Thymus (tissue), 11 donors: ENCODE measurements around the gene CHDH. TPM values are rescaled to one million over a fixed set of nuclear protein-coding genes. Genes with fewer than 3 reads are reported as not detected.

Experiments
- DNase-seq, 9 donors: peaks; one replicate each; pipeline ENCODE4 v3.0.0-alpha.2; 2013; ENCODE audit warnings: low spot score in 9 of 9, low read depth in 6 of 9, missing footprints in 1 of 9
- H3K27ac ChIP-seq, 2 donors: one replicate each; pipeline ENCODE4 v1.5.1; 2013; ENCODE audit warnings: control low read depth in 1 of 2, low read depth in 1 of 2, low read length in 1 of 2, mild to moderate bottlenecking in 1 of 2, moderate library complexity in 1 of 2
- H3K27me3 ChIP-seq, 2 donors: one replicate each; pipeline ENCODE4 v1.5.1; 2013; ENCODE audit warnings: low read length in 1 of 2; ENCODE audit not compliant: control insufficient read depth in 2 of 2, insufficient read depth in 1 of 2
- H3K36me3 ChIP-seq, 2 donors: one replicate each; pipeline ENCODE4 v1.5.1; 2013; ENCODE audit warnings: low read length in 1 of 2, mild to moderate bottlenecking in 1 of 2, moderate library complexity in 1 of 2; ENCODE audit not compliant: control insufficient read depth in 2 of 2, insufficient read depth in 2 of 2
- H3K4me1 ChIP-seq, 2 donors: one replicate each; pipeline ENCODE4 v1.5.1; 2013; ENCODE audit warnings: low read length in 2 of 2; ENCODE audit not compliant: control insufficient read depth in 2 of 2, insufficient read depth in 2 of 2
- H3K4me3 ChIP-seq, 2 donors: one replicate each; pipeline ENCODE4 v1.5.1; 2013; ENCODE audit warnings: low read length in 2 of 2, control low read depth in 1 of 2, mild to moderate bottlenecking in 1 of 2
- H3K9me3 ChIP-seq, 2 donors: one replicate each; pipeline ENCODE4 v1.5.1; 2013; ENCODE audit warnings: low read length in 1 of 2, mild to moderate bottlenecking in 1 of 2; ENCODE audit not compliant: control insufficient read depth in 2 of 2, insufficient read depth in 1 of 2
- WGBS: extraction: QIAGEN DNeasy Blood & Tissue Kit; methylation state at CpG from one replicate; pipeline ENCODE4 v1.1.7; 2013; 5-methylcytosine and 5-hydroxymethylcytosine counted together
- polyA plus RNA-seq: library from polyadenylated mRNA; stranded (reverse); fragments of 200-250 nt; gene quantifications from one replicate; pipeline ENCODE4 v1.2.3, GENCODE V29; 2013
- total RNA-seq: library from RNA; stranded (reverse); fragments of 120-200 nt; gene quantifications from one replicate; pipeline ENCODE4 v1.2.4, GENCODE V29; 2013
- donor health status: healthy.

CHDH gene
- total and polyA plus RNA-seq, 2 donors, result 0.38 to 0.57 TPM

DNA sequence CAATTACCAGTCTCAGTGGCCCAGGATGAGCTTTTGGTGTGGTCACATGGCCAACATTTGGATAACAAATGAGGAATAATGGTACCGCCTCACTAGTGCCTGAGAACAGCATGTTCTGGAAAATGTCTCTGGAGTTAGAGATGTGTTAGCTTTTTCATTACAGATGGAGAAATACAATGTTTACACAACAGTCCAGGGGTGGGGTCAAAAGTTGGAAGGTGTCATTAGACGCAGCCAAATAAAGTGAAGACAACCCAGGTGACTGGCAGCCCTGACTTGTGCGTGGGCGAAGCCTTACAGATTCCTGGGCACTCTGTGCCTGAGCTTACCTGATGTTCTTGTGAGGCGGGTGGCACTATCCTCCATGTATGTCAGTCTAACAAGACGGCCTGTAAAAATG lies 13.0 kb upstream of the CHDH start:
- 99% methylated on average over 6 of the region's 6 CpGs for WGBS
- Histone ChIP-seq H3K36me3 (peaks cover 22 to 27% of the 10 kb centered on the region in 2 donors), H3K9me3 (no peaks in the 10 kb centered on the region), H3K4me3 (no peak overlapping the region), H3K4me1 (no peaks in the 10 kb centered on the region), H3K27me3 (no peaks in the 10 kb centered on the region), H3K27ac (no peak overlapping the region)
- DNase-seq, result no peak

DNA sequence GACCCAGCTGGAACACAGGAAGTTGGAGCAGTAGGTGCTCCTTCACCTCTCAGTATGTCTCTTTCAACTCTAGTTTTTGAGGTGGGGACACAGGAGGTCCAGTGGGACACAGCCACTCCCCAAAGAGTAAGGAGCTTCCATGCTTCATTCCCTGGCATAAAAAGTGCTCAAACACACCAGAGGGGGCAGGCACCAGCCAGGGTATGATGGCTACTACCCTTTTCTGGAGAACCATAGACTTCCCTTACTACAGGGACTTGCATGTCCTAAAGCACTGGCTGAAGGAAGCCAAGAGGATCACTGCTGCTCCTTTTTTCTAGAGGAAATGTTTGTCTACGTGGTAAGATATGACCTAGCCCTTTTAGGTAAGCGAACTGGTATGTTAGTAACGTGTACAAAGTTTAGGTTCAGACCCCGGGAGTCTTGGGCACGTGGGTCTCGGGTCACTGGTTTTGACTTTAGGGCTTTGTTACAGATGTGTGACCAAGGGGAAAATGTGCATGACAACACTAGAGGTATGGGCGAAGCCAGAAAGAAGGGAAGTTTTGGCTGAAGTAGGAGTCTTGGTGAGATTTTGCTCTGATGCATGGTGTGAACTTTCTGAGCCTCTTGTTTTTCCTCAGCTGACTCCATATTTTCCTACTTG lies 12.0 kb upstream of the CHDH start:
- peaks cover 16 to 19% of the 10 kb centered on the region in 2 donors for H3K36me3 ChIP-seq
- H3K27ac ChIP-seq, result no peak overlapping the region
- no peak overlapping the region for H3K4me3 ChIP-seq
- no peak for DNase-seq
- no peaks in the 10 kb centered on the region for H3K4me1 ChIP-seq
- no peaks in the 10 kb centered on the region for H3K9me3 ChIP-seq
- WGBS, result 89% methylated on average over 7 of the region's 7 CpGs
- no peaks in the 10 kb centered on the region for H3K27me3 ChIP-seq

DNA sequence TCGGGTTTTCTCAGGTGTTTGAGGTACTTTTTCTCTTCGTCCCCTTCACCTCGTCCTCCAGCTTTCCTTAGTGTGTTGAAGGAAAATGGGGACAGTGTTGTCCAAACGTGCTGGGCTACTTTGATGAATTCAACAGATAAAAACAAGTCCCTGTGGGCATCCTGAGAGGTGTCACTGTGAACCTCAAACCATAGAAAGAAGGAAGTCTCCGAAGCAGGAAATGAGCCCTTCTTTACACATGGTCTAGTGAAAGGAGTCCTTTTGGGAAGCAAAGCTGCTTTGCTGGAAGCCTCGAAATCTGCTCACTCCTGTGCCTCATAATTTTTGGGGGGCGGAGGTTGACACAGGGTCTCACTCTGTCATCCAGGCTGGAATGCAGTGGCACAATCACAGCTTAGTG lies 10.7 kb upstream of the CHDH start:
- H3K4me3 ChIP-seq, result no peak overlapping the region
- no peaks in the 10 kb centered on the region for H3K4me1 ChIP-seq
- H3K36me3 ChIP-seq, result peaks cover 9 to 10% of the 10 kb centered on the region in 2 donors
- H3K27me3 ChIP-seq, result no peaks in the 10 kb centered on the region
- H3K9me3 ChIP-seq, result no peaks in the 10 kb centered on the region
- no peak for DNase-seq
- 51% methylated on average over 7 of the region's 7 CpGs for WGBS
- H3K27ac ChIP-seq, result no peak overlapping the region

DNA sequence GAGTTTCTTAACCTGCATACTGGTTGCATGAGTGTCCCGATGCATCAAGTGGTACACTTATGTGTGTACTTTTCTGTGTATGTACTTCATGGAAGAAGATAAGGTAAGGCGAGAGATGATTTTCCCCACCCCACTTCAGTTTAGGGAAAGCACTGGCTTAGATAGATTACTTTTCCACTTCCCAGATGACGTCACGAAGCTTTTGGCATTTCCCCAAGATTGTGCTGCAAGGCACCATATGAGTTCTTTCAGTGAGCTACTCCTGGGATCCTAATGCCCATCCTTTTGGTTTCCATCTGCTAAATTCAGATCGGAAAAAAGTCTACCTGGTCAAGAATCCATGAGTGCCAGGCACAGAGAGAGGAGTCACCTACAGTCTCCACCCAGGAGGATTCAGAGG lies 4.7 kb upstream of the CHDH start:
- H3K36me3 ChIP-seq, result no peaks in the 10 kb centered on the region
- H3K27ac ChIP-seq, result no peak overlapping the region
- H3K4me3 ChIP-seq, result no peak overlapping the region
- DNase-seq, result no peak
- no peaks in the 10 kb centered on the region for H3K9me3 ChIP-seq
- WGBS, result 91% methylated on average over 5 of the region's 5 CpGs
- H3K4me1 ChIP-seq, result no peaks in the 10 kb centered on the region
- peaks cover 19 to 33% of the 10 kb centered on the region in 2 donors for H3K27me3 ChIP-seq

DNA sequence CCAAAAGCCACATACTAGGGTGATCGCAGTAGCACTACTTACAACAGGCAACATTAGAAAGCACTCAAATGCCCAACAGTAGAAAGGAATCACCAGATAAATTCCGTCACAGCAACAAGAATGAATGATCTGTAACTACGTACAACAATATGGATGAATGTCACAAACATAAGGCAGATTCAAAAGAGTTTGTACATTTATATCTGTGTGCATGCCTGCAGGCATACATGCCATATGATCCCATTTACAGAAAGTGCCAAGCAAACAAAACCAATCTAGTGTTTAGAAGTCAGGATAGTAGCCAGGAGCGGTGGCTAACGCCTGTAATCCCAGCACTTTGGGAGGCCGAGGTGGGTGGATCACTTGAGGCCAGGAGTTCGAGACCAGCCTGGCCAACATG lies 3.7 kb upstream of the CHDH start:
- H3K36me3 ChIP-seq, result no peaks in the 10 kb centered on the region
- 98% methylated on average over 7 of the region's 7 CpGs for WGBS
- peaks cover 29 to 43% of the 10 kb centered on the region in 2 donors for H3K27me3 ChIP-seq
- peaks cover 2 to 4% of the 10 kb centered on the region in 2 donors for H3K4me1 ChIP-seq
- no peak overlapping the region for H3K27ac ChIP-seq
- no peak for DNase-seq
- no peaks in the 10 kb centered on the region for H3K9me3 ChIP-seq
- no peak overlapping the region for H3K4me3 ChIP-seq

DNA sequence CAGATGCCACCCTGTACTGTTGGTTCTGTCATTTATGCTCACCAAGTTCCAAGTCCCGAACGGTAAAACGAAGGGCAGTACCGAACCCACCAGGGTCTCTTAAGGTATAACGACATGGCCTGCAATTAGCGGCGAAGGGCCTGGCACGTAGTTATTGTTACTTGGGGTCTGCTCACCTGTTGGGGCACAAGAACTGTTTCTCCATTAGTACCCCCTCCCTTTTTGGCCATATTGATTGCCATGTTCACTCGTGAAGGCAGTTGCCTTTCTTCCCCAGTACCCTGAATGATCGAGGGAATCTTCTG lies 584 bp upstream of the CHDH start:
- H3K4me1 ChIP-seq, result peaks cover 2 to 4% of the 10 kb centered on the region in 2 donors
- no peaks in the 10 kb centered on the region for H3K9me3 ChIP-seq
- no peak for DNase-seq
- H3K36me3 ChIP-seq, result no peaks in the 10 kb centered on the region
- H3K27me3 ChIP-seq, result peaks cover 37 to 67% of the 10 kb centered on the region in 2 donors
- no peak overlapping the region for H3K4me3 ChIP-seq
- no peak overlapping the region for H3K27ac ChIP-seq
- WGBS, result 73% methylated on average over 10 of the region's 10 CpGs

DNA sequence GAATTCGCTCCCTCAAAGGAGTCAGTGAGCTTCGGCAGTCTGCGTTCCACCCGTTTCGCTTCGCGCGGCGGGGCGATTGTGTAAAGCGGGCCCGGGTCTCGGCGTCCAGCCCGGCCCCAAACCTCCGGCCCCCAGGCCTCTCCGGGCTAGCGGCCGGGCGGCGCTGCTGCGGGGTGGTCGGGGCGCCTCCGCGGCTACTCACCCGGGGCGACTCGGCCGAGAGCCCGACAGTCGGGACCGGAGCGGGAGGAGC lies 412 bp downstream of the CHDH start:
- Histone ChIP-seq H3K27ac (no peak overlapping the region), H3K9me3 (no peaks in the 10 kb centered on the region), H3K27me3 (peaks cover 37 to 70% of the 10 kb centered on the region in 2 donors), H3K4me3 (peak overlapping the region in 1 of 2 donors; percentile 46), H3K4me1 (peaks cover 2 to 4% of the 10 kb centered on the region in 2 donors), H3K36me3 (no peaks in the 10 kb centered on the region)
- under 1% methylated on average over 34 of the region's 34 CpGs for WGBS
- no peak for DNase-seq

DNA sequence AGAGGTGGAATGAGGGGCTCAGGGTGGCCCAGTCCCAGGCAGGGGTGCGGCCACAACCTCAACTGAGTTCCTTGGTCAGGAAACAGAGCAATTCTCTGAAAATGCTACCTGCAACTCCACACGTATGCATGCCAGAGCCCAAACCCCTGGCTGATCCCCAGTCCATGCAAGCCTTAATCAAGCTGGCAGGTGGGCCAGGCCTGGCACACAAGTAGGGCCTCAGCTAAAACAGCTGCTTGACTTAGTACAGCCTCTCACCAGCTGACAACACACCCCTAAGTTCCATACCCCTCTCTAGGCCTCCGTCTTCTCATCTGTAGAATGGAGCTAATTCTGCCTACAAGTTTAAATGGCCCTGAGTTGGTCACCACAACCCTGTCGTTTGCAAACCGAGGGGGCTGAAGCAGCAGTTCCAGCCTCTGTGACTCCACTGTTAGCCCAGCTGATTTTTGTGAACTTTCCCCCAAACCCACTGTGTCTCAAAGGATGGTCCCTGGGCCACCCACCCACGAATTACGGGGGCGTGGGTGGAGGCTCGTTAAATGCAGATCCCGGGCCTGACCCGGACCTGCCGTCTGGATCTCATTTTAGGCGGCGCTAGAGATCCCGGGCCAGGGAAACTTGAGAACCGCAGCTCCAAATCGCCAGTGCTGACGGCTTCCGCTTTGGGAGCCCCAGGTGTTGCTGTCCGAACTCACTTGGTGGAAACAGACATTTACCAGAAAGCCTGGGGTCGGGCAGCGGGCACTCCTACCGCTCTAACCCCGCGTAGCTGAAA lies 927 bp downstream of the CHDH start:
- H3K4me3 ChIP-seq, result peak overlapping the region in 1 of 2 donors; percentile 46
- peak in 1 of 9 donors; percentile 25 for DNase-seq
- WGBS, result 19% methylated on average over 25 of the region's 25 CpGs
- H3K9me3 ChIP-seq, result no peaks in the 10 kb centered on the region
- no peak overlapping the region for H3K27ac ChIP-seq
- no peaks in the 10 kb centered on the region for H3K36me3 ChIP-seq
- peaks cover 37 to 70% of the 10 kb centered on the region in 2 donors for H3K27me3 ChIP-seq
- peaks cover 2 to 4% of the 10 kb centered on the region in 2 donors for H3K4me1 ChIP-seq

DNA sequence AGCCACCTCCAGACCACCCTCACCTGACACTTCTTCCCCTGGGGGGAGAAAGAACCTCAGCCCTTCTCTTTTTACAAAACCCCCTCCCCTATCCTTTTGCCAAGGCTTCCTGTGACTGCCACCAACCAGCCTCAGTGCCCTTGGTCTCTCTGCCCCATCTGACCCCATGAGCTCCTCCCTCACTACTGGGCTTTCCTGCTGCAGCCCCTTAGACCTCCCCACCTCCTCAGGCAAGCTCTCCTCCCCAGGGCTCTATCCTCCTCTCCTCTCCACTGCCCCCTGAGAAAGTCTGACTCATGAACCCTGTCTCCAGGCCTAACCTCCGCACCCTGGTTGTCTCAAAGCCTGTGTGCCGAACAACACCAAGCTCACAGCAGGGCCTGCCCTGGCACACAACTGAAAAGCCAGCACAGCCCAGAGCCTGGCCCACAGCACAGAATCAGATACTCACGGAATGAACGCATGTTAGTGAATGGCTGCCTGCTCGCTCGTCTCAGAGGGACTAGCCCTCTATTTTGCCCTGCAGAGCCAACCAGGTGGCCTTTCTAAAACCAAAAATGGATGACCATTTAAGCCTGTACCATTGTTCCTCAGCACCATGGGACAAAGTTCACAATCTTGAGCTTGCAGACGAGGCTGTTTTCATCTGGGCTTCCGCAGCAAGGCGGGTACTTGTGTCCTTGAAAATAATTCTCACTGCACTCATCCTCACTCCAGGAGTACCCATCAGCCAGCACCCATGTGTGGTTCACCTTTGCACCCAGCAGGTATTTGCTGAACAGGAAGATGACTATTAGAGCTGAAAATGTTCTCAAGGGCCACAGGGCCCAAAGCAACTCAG lies 1.7 kb downstream of the CHDH start:
- no peak overlapping the region for H3K4me3 ChIP-seq
- 98% methylated on average over 9 of the region's 9 CpGs for WGBS
- H3K27ac ChIP-seq, result no peak overlapping the region

More for the DNA sequence above, 1.7 kb downstream of the CHDH start:
- H3K4me1 ChIP-seq, result peaks cover 2 to 4% of the 10 kb centered on the region in 2 donors
- DNase-seq, result no peak
- H3K27me3 ChIP-seq, result peaks cover 37 to 70% of the 10 kb centered on the region in 2 donors
- no peaks in the 10 kb centered on the region for H3K9me3 ChIP-seq
- no peaks in the 10 kb centered on the region for H3K36me3 ChIP-seq
